NCI-H2107 treated with DMSO at 0.1 percent for 48 hours (cell line): ENCODE results near the gene THBS4.

ENCODE experiments used
- DNase-seq: peaks from one replicate; lab custom pipeline; 2025; ENCODE audit not compliant: unreplicated experiment; lab: John Stamatoyannopoulos, UW

Gene THBS4

DNA sequence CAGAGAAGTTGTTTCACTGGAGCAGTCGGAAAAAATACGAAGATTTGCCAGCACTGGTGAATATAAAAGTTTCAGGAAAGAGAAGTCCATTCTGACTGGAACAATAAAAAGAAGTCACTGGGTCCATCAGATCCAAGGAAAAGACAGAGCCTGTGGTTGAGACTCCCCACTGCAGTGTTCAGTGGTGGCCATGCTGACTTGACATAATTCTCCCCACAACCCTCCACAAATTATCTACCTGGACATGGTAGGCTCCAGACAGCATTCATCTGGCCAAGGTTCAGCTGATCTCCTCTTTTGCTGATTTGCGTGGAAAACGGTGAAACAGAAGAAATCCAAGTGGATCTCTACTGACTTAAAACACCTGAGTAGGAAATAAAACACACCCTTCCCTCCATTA is 8.0 kb downstream of the THBS4 start:
- DNase-seq = no peak

DNA sequence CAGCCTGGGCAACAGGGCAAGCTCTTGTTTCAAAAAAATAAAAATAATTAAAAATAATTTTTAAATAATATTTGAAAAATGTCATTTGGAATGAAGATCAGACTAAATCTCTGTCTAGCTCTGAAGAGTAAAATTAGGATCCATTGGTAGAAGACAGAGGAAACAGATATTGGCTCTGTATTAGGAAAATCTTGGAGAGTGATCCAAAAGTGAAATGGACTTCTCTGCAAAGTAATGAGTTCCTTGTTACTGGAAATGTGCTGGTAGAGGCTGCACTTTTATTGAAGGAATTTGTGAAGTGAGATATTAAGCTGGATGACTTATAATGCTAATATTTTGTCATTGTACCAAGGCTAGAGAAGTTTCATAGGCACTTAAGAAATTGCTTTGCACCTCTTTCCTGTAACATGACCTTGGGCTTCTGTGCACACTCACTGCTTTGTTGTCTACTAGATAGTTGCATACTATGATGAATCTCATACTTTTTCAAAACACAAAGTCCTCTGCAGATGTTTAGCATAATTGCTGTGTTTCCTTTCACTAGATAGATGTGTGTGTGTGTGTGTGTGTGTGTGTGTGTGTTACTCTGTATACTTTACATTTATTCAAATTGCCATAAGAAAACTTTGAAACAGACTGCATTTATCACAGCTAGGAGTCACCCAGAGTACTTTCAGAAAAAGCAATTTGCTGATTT is 13.1 kb downstream of the THBS4 start:
- DNase-seq = no peak

DNA sequence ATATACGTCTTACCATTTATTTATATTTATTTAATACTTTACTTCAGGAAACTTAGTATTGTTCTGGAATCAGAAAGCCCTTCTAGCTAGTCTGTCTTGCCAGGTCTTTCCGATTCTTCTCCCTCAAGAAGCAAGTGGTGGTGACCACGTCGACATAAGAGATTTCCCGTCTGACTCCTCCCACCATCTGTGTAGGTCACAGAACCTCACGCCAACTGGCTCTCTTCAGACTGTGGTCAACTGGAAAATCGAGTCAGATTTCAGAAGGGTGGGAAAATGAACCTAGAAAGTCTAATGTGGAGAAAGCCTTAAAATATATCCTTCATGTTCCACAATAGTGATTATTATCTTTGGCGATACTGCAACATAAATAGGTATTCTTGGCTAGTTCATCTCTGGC is 17.3 kb downstream of the THBS4 start:
- DNase-seq = no peak

DNA sequence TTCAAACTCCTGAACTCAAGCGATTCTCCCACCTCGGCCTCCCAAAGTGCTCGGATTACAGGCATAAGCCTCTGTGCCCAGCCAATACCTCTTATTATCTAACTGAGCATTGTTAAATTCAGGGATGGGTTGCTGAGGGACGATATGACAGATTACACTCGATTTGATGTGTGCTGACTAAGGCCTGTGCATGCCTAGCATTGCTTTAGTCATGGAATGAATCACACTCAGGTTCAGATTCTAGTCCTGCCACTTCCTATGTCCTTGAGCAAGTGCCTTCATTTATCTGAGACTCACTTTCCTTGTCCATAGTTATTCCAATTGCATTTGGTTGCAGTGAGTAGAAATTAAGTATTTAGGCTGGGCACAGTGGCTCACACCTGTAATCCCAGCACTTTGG is 19.5 kb downstream of the THBS4 start:
- no peak for DNase-seq

DNA sequence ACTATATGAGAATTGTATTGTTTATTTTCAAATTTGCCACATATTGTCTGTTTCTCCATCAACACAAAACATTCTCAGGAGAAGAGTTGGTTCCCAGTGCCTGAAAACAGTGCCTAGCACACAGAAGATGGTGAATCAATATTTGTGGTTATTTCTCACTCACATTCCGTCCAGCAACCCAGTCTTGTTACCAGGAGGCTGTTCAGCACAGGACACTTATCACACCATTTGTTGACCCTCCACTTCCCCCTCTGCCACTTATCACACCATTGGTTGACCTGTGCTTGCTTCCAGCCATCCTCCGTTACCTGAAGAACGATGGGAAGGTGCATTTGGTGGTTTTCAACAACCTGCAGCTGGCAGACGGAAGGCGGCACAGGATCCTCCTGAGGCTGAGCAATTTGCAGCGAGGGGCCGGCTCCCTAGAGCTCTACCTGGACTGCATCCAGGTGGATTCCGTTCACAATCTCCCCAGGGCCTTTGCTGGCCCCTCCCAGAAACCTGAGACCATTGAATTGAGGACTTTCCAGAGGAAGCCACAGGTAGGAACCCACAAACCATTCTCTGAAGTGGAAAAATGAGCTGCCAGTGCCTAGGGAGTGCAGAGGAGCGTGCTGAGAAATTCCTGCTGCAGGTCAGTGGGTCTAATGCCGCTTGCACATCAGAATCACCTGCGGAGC is 20.5 kb downstream of the THBS4 start:
- peak; percentile 93 for DNase-seq

DNA sequence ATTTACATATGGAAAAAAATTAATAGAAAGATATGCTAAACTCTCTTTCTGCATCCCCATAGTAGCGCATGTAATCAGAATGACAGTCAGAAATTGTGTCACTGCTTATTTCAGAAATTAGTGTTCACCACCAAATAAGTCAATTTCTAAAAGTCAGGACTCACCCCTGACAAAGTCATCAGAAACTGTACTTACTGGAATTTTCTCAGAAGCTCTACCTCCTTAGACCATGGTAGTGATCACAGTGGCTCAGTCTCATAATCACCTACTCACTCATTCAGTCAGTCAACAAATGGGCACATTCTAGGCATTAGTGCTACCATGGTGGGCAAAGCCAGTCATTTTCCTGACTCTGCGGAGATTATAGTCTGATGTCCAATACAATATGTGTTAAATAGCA is 22.0 kb downstream of the THBS4 start:
- DNase-seq = no peak

DNA sequence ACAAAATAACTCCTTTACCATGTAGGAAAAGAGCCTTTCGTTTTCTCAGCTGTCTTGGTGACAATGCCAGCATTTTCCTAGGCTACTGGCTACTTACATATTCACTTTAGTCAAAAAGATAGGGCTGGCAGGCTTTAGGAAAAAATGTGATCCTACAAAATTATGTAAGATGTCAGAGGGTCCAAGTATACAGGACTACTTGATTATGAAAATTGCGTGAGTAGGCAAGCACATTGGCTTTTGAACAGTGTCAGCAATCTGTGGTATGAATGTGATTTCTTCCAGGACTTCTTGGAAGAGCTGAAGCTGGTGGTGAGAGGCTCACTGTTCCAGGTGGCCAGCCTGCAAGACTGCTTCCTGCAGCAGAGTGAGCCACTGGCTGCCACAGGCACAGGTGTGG is 22.8 kb downstream of the THBS4 start:
- no peak for DNase-seq

DNA sequence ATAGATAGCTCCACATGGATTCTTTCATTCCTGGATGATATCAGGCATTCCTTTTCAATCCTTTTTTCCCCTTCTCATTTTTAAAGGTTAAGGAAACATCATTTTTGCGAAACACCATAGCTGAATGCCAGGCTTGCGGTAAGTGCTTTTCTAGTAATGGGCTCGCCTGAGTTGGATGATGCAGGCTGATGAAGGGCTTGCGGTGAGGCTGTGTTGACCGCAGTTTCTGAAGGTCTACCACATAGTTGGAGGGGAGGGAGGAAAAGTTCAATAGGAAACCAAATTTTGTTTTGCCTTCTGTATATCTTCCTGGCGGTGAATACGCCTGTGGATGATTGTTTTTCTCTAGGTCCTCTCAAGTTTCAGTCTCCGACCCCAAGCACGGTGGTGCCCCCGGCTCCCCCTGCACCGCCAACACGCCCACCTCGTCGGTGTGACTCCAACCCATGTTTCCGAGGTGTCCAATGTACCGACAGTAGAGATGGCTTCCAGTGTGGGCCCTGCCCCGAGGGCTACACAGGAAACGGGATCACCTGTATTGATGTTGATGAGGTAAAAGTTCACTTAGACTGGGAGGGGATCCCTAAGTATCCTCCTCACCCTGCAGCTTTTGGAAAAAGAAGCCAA is 24.3 kb downstream of the THBS4 start:
- no peak for DNase-seq

DNA sequence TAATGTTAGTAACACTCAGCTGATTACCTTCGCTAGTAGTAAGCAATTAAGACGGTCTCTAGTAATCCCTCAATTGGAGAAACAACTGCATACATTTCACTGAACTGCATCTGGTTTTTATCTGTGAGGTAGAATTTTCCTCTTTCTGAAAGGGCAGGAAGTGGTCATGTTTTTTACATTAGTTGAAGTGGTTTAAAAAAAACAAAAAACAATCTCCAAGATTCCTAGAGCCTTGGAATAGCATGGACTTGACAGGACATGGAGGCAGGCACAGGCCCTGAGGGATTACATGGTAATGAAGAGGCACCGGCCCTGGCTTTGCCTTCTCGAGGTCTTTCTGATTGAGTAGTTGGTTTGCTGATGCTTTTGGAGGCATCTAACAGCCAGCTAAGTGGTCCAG is 25.8 kb downstream of the THBS4 start:
- DNase-seq = no peak

DNA sequence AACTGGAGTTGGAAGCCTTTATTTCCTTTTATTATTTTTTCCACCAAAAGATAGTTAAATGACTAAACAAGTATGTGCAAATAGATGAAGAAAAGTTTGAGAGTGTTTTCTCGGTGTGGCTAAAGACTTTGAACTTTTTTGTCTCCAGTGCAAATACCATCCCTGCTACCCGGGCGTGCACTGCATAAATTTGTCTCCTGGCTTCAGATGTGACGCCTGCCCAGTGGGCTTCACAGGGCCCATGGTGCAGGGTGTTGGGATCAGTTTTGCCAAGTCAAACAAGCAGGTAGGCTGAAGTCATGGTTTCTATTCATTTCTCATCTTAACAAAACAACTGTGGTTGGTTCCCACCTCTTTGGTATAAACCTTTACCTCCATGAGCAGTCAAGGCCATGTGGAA is 26.4 kb downstream of the THBS4 start:
- no peak for DNase-seq

DNA sequence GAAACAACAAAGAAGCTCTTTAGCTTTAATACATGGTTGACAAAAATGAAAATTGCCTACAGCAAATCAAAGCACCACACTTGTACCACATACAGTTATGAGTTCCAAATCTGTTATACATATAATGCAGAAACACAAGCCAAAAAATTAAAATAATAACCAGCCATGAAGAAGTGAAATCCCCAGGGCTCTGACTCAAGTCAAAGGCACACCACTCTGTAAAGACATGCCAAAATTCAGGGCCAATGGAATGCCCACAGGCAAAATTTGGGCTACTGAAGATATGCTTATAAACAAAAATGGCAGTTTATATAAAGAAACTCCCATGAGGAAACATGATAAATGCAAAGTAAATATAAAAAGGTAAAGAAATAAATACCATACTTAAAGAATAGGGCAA is 29.0 kb downstream of the THBS4 start:
- DNase-seq = no peak

DNA sequence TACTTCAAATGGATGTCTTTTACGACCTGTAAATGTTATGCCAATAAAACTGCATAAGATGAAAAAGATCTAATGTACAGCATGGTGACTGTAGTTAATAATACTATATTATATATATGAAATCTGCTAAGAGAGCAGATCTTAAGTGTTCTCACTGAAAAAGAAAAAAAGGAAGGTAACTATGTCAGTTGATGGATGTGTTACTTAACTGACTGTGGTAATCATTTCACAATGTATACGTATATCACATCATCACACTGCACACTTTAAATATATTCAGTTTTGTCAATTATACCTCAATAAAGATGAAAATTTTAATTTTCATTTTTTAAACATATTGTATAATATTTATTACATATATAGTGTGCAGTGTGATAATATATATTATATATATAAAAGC is 31.9 kb downstream of the THBS4 start:
- no peak for DNase-seq

DNA sequence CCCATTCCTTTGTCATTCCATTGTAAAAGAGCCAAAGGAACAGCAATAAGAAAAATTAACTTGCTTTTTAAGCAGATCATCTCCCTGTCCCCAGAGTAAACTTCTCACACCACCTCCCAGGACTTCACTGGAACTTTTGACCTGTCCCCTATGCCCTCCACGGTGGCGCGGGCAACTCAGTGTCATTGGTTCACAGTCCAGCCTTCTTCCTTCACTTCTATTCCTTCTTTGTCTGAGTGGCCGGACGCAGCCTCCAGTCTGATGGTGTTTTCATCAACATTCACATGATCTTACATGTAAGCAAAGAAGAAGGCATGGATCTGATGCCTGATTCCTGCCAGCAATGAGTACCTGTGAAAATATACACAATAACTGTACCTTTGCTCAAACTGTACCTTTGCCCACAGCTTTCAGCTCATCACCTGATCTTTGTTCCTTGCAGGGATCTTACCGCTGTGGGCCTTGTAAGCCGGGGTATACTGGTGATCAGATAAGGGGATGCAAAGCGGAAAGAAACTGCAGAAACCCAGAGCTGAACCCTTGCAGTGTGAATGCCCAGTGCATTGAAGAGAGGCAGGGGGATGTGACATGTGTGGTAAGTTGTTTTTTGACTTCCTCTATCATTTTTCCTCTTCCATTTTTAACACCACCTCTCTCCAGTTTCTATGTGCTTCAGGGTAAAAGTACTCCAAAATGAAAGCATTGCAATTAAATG is 32.5 kb downstream of the THBS4 start:
- DNase-seq = no peak

DNA sequence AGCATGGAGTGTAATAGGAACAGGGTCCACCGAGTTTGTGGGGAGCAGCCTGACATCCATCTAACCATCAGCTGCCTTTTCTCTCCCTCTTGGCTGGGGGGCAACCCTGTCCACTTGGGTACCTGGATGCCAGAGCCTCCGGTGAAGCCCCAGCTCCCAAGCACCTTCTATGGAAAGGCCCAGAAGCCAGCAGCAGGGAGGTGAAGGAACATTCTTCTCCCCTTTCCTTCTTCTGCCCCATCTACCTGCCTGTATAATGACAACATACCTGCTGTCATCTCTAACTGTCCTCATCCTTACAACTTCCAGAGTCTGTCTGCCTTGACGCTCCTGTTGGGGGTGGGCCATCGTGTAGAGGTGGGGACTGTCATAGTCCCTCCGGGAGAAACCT is 33.1 kb downstream of the THBS4 start:
- no peak for DNase-seq

DNA sequence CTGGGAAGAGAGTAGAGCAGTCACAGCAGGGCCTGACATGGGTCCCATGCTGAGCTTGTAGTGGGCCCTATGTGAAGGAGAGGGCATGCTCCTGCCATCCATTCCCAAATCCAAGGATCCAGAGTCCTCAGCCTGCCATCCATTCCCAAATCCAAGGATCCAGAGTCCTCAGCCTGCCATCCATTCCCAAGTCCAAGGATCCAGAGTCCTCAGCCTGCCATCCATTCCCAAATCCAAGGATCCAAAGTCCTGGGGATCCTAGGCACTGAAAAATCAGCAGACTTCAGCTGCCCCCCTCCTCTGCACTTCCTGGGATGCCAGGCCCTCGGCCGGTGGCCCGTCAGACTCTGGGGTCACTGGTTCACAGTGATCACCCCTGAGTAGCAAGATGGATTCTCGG is 33.6 kb downstream of the THBS4 start:
- no peak for DNase-seq

DNA sequence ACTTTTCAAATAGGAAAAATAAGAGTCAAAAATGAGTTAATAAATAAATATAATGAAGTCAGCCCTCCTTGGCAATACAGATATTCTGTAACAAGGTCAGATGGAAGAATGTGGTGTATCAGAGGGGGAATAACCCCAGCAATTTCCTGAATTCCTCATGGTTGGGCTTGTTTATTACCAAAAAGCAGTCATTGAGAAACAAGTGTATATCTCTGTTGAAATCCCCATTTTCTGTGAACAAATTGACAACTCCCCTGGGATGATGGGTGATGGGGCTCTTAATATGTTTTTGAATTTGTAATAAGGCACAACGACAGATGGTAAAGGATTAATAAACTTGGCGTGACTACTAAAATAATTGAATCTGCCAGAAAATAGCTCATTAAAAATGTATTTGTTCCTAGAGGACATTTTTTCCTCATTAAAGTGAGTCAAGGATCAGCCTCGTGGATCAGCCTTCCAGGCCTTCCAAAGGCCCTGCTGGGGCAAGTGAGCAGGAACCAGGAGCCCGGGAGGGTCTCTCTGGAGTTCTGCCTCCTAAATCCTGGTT is 34.2 kb downstream of the THBS4 start:
- no peak for DNase-seq

DNA sequence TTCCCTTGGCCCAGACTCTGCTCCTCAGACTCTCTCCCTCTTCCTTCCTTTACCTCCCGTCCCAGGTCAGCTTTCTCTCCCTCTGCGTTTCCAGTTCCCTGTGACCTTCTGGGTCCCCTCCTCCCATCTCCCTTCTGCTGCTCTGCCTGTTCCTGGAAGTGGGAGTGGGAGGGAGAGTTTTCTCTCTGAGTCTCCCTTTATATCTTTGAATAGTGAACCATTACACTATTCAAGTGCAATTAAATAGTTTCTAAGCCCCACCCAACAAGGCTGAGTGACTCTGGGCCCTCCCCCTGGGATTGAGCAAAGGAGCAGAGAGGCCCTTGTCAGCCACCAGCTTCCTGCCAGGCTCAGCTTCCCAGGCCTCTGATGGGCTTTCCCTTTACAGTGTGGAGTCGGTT is 34.8 kb downstream of the THBS4 start:
- DNase-seq = no peak

DNA sequence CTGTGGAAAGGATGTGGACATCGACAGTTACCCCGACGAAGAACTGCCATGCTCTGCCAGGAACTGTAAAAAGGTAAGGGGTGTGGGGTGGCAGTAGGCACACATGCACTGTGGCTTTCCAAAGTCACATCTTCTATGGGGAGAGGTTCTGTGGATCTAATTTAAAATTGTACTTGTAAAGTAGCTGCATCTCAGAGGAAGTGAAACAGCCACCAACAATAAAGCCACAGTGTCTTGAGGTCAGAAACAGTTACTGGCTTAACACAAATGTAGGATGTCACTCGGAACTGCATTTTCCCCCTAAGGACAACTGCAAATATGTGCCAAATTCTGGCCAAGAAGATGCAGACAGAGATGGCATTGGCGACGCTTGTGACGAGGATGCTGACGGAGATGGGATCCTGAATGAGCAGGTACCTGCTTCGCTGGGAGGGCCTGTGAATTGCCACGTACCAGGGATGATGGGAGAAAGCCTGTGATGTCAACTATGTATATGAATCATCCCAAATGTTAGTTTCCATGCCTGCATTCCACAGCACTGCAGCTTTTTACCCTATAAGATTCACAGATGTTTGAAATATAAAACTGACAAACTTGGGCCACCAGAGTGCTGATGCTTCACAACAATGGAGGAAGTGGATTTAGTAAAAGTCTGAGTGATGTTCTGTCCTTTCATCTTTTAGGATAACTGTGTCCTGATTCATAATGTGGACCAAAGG is 35.3 kb downstream of the THBS4 start:
- no peak for DNase-seq

DNA sequence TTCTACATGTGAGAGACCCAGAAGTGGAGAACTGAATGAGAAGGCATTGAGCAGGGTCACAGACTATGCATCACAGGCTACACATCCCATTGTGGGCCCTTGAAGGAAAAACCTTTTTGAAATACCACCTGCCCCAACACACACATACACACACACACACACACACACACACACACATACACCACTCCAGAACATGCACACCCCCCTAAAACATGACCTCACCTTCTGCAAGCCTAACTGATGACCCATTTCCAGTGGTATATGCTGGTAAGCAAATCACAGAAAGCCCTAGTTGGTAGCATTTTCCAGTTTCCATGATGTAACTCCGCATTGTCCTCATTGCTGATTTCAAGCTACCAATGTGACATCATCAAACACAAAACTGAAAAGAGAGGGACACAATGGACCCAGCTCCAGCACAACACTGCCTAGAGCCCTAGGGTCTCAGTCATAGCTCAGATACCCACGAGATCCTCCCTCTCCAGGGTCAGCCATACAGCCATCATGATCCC is 36.4 kb downstream of the THBS4 start:
- no peak for DNase-seq

DNA sequence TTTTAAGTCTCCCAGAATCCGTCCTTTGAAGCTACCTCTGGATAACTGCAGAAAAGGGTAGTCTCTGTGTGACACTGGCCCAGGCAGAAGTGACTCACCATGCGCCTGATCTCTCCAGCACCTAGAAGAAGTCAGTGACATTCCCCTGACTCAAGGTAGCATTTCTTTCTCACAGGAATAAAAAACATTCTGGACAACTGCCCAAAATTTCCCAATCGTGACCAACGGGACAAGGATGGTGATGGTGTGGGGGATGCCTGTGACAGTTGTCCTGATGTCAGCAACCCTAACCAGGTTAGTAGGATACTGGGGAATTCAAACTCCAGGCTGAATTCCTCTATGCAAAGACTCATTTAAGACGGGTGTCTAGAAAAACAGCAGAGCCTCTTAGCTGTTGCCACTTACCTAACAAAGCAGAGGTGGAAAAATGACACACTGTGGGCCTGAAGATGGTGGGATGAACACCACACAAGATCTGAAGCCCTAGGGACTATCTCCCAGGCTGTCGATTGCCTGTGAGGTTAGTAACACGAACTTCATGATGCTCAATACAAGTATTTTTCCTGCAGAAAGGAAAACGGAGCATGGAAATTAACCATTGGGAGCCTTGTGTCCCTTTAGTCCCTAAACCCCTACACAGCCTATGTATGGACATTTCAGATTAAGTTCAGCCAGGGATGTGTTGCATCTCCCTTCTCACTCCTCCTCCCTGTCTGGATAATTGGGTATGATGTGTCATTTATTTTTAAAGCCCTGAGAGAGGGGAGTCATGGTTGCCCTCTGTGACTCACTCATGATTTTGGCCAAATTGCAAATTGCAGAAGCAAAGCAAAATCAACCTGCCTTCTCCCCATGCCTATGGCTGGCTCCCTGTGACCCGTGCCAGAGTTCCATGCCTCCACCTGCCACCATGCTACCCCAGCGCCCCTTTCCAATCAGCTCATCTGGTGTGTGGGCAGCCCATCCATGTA is 37.2 kb downstream of the THBS4 start:
- no peak for DNase-seq
